Parathyroid adenoma (tissue), 2 donors: Measurements from ENCODE around the gene N4BP3.

Experiments
- H2AFZ ChIP-seq: fragments of 300-600 bp; sonication (generic); one replicate; pipeline ENCODE4 v1.7.0; 2017; ENCODE audit warnings: antibody characterized with exemption, mild to moderate bottlenecking
- H3K27ac ChIP-seq: fragments of 300-600 bp; sonication (generic); one replicate; pipeline ENCODE4 v1.7.0; 2017
- H3K27me3 ChIP-seq: fragments of 300-600 bp; sonication (generic); one replicate; pipeline ENCODE4 v1.7.0; 2017; ENCODE audit warnings: low read length; ENCODE audit not compliant: control insufficient read depth, insufficient read depth
- H3K36me3 ChIP-seq: fragments of 300-600 bp; sonication (generic); one replicate; pipeline ENCODE4 v1.7.0; 2017; ENCODE audit warnings: low read length; ENCODE audit not compliant: control insufficient read depth, insufficient read depth
- H3K4me1 ChIP-seq: fragments of 300-600 bp; sonication (generic); one replicate; pipeline ENCODE4 v1.7.0; 2017; ENCODE audit warnings: control low read depth
- H3K4me2 ChIP-seq: fragments of 300-600 bp; sonication (generic); one replicate; pipeline ENCODE4 v1.7.0; 2017; ENCODE audit warnings: low read length
- H3K4me3 ChIP-seq: fragments of 300-600 bp; sonication (generic); one replicate; pipeline ENCODE4 v1.7.0; 2017; ENCODE audit warnings: low read depth, low read length
- H3K79me2 ChIP-seq: fragments of 300-600 bp; sonication (generic); one replicate; pipeline ENCODE4 v1.7.0; 2017; ENCODE audit warnings: control low read depth
- H3K9ac ChIP-seq: fragments of 300-600 bp; sonication (generic); one replicate; pipeline ENCODE4 v1.7.0; 2017; ENCODE audit warnings: mild to moderate bottlenecking
- H3K9me3 ChIP-seq: fragments of 300-600 bp; sonication (generic); one replicate; pipeline ENCODE4 v1.7.0; 2017; ENCODE audit warnings: low read length; ENCODE audit not compliant: control insufficient read depth
- TF ChIP-seq, protein P1 (sequence below): fragments of 300-600 bp; sonication (generic); IDR thresholded peaks from one replicate; pipeline ENCODE4 v1.7.0; 2017; ENCODE audit warnings: antibody characterized with exemption, mild to moderate bottlenecking
- donor health status: primary hyperparathyroidism.

Gene N4BP3

DNA sequence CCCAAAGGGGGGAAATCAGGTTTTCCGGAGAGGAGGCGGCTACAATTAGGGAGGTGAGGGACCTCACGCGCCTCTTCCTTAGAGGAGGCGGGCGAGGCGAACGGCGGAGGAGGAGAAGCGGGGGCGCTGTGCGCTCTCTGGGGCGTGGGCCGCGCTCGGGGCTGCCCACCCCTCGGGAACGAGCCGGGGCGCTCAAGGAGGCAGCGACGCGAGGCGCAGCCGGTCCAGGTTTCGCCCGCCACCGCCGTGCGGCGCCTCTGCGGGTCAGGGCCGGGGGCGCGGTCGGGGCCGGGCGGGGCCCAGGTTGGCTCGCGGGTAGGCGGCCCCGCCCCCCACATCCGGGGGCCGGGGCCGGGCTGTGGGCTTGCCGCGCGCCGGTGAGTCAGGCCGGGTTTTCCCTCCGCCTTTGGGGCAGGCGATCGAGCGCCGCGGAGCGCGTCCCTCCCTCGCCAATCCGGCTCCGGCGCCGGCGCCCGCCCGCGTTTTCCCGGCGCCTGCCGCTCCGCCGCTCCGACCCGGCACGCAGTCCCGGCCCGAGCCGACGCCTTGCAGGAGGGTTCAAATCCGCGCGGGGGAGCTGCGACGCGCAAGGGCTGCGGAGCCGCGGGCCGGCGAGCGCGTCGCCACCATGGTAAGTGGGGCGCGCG, at the start of gene N4BP3:
Gene N4BP3, plus strand, starts transcription at position 392 of the 647 bp plus-strand sequence. CDS start 6,052 bp downstream, outside the sequence.
- Histone ChIP-seq H3K36me3 (no peaks in the 10 kb centered on the region), H3K79me2 (peaks cover 3% of the 10 kb centered on the region), H3K9ac (peak within 1 kb of the TSS; percentile 0), H3K27ac (peak within 1 kb of the TSS; percentile 61), H3K9me3 (no peaks in the 10 kb centered on the region), H3K4me3 (peak within 1 kb of the TSS; percentile 64), H3K27me3 (no peaks in the 10 kb centered on the region), H3K4me2 (peak within 1 kb of the TSS; percentile 89), H2AFZ (peak within 1 kb of the TSS; percentile 94), H3K4me1 (peaks cover 8% of the 10 kb centered on the region)
- TF ChIP-seq, protein P1, sequence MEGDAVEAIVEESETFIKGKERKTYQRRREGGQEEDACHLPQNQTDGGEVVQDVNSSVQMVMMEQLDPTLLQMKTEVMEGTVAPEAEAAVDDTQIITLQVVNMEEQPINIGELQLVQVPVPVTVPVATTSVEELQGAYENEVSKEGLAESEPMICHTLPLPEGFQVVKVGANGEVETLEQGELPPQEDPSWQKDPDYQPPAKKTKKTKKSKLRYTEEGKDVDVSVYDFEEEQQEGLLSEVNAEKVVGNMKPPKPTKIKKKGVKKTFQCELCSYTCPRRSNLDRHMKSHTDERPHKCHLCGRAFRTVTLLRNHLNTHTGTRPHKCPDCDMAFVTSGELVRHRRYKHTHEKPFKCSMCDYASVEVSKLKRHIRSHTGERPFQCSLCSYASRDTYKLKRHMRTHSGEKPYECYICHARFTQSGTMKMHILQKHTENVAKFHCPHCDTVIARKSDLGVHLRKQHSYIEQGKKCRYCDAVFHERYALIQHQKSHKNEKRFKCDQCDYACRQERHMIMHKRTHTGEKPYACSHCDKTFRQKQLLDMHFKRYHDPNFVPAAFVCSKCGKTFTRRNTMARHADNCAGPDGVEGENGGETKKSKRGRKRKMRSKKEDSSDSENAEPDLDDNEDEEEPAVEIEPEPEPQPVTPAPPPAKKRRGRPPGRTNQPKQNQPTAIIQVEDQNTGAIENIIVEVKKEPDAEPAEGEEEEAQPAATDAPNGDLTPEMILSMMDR = no peak

DNA sequence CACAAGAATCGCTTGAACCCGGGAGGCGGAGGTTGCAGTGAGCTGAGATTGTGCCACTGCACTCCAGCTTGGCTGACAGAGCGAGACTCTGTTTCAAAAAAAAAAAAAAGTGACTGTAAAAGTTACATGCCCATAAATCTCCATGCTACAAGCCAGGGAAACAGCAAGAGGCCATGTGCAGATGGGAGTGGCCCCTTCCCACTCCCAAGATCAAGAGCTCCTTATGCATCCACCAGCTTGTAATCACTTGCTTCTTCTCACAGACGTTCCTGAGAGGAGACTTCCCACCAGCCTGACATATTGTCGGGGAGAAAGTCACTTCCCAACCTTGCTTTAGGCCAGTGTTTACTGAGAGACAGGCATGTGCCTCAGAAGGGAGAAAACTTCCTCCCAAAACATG, 45.6 kb upstream of the N4BP3 start:
- Histone ChIP-seq H2AFZ (no peak overlapping the region), H3K27ac (no peak overlapping the region), H3K4me1 (no peaks in the 10 kb centered on the region), H3K4me3 (no peak overlapping the region), H3K79me2 (no peaks in the 10 kb centered on the region), H3K27me3 (no peaks in the 10 kb centered on the region), H3K9me3 (no peaks in the 10 kb centered on the region), H3K4me2 (no peak overlapping the region), H3K36me3 (no peaks in the 10 kb centered on the region), H3K9ac (no peak overlapping the region)
- TF ChIP-seq, protein P1 = no peak

DNA sequence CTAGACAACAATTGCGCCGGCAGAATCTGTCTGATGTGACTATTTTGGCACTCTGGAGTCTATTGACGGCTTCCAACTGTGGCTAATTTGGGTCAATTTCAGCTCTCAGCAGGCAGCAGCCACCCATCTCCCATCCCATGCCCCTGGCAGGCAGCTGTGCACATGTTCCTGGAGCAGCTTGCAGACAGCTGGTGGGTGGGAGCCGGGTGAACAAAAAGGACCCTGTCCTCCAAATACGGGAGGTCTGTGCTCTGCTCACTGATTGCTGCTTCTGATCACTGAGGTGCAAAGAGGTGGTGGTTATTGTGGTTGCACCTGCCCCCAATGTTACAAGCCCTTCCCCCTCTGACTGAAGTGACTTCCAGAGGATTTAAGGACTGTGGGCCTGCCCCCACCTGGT, 45.0 kb upstream of the N4BP3 start:
- TF ChIP-seq, protein P1 = no peak
- Histone ChIP-seq H3K27me3 (no peaks in the 10 kb centered on the region), H3K9me3 (no peaks in the 10 kb centered on the region), H2AFZ (no peak overlapping the region), H3K79me2 (no peaks in the 10 kb centered on the region), H3K4me3 (no peak overlapping the region), H3K36me3 (no peaks in the 10 kb centered on the region), H3K4me2 (no peak overlapping the region), H3K9ac (no peak overlapping the region), H3K27ac (no peak overlapping the region), H3K4me1 (no peaks in the 10 kb centered on the region)

DNA sequence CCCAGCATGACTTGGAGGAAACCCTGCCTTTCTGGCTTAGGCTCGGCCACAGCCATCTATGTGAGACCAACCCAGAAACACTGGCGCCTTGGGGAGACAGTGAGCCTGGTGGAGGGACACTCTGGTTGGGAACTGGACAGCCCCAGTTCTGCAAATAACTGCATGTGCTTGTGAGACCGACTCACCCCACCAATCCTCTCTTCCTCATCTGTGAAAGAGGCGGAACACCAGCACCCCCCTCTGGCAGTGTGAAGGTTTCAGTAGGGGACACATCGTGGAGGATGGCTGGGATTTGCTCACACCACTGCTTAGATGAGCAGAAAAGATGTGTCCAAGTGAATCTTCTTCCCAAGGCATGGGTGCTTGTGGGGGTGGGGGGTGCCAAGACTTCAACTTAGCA, 43.4 kb upstream of the N4BP3 start:
- Histone ChIP-seq H3K36me3 (no peaks in the 10 kb centered on the region), H3K9me3 (no peaks in the 10 kb centered on the region), H3K9ac (no peak overlapping the region), H3K4me3 (no peak overlapping the region), H2AFZ (no peak overlapping the region), H3K4me2 (no peak overlapping the region), H3K27me3 (peaks cover 2% of the 10 kb centered on the region), H3K4me1 (no peaks in the 10 kb centered on the region), H3K27ac (no peak overlapping the region), H3K79me2 (no peaks in the 10 kb centered on the region)
- TF ChIP-seq, protein P1 = no peak

- peaks cover 3% of the 10 kb centered on the region for H3K27me3 ChIP-seq
- TF ChIP-seq, protein P1 = no peak
- no peak overlapping the region for H3K4me3 ChIP-seq
- no peaks in the 10 kb centered on the region for H3K4me1 ChIP-seq
- H3K9ac ChIP-seq = no peak overlapping the region
- no peaks in the 10 kb centered on the region for H3K36me3 ChIP-seq
- no peaks in the 10 kb centered on the region for H3K79me2 ChIP-seq
- no peak overlapping the region for H3K4me2 ChIP-seq
- no peak overlapping the region for H2AFZ ChIP-seq
- H3K9me3 ChIP-seq = no peaks in the 10 kb centered on the region
- no peak overlapping the region for H3K27ac ChIP-seq
Observed at GRCh38 chr5:178071108-178071507, 42.2 kb upstream of the N4BP3 start.
